K562 (cell line): ENCODE measurements around the gene WDR64. TPM values are rescaled to one million over a fixed set of nuclear protein-coding genes. Genes with fewer than 3 reads are reported as not detected.

ENCODE experiments used
- ATAC-seq: fragments of 200-7000 bp; cut with Tn5 transposase; 3 replicates; pipeline ENCODE4 v1.9.1; 2020; ENCODE audit warnings: moderate library complexity
- BruUV-seq: library from RNA; stranded (reverse); fragments of 400-500 nt; replicated peaks from 2 replicates; lab custom pipeline; 2021; lab: Mats Ljungman, UMichigan
- CTCF ChIA-PET: fragments of 300-600 bp; formaldehyde crosslinking; extraction: SDS; loops from one replicate; lab custom pipeline; 2021; ENCODE audit warnings: low intra/inter-chr PET ratio; lab: Yijun Ruan, JAX
- POLR2A ChIA-PET: fragments of 300-600, 350-650 bp; sonication (Branson Sonifier 250); formaldehyde crosslinking; extraction: SDS; loops from one replicate; lab custom pipeline; 2021; ENCODE audit warnings: antibody characterized with exemption, inconsistent platforms; lab: Yijun Ruan, JAX
- DNase-seq, 4 experiments: peaks; one replicate each; pipeline versions ENCODE4 v3.0.0 to v3.0.0-alpha.2; 2011 to 2018; ENCODE audit warnings: low spot score in 3 of 4, mixed read lengths in 3 of 4; ENCODE audit errors: extremely low read depth in 1 of 4
- FAIRE-seq: peaks from 2 replicates; lab custom pipeline; 2011; peaks lifted over from hg19 to GRCh38; lab: Jason Lieb, UNC
- H2AFZ ChIP-seq: 2 replicates; pipeline ENCODE4 v1.6.0; 2011; ENCODE audit warnings: low read depth, low read length, control low read depth, inconsistent platforms
- H3K27ac ChIP-seq: fragments of 200-600 bp; 3 replicates; pipeline ENCODE4 v1.8.0; 2011; ENCODE audit warnings: low read depth, mild to moderate bottlenecking, control low read depth, inconsistent platforms, low read length, moderate library complexity, mixed read lengths; ENCODE audit errors: extremely low read depth
- H3K27me3 ChIP-seq, 2 experiments: fragments of 300-600 bp in 1 of 2; 2 replicates in 1 of 2; 3 replicates in 1 of 2; pipeline versions ENCODE4 v1.6.0 to v1.8.0; 2011; ENCODE audit warnings: inconsistent platforms in 2 of 2, low read length in 2 of 2, mild to moderate bottlenecking in 1 of 2, mixed read lengths in 1 of 2, moderate library complexity in 1 of 2; ENCODE audit not compliant: control insufficient read depth in 2 of 2, insufficient read depth in 2 of 2
- H3K36me3 ChIP-seq: fragments of 300-600 bp; 3 replicates; pipeline ENCODE4 v1.8.0; 2011; ENCODE audit warnings: mild to moderate bottlenecking, low read length, inconsistent platforms; ENCODE audit not compliant: control insufficient read depth, insufficient read depth
- H3K4me1 ChIP-seq, 2 experiments: fragments of 200-600 bp in 1 of 2; replicated peaks in 1 of 2; 2 replicates in 1 of 2; 3 replicates in 1 of 2; pipeline versions ENCODE4 v1.5.1 to v1.8.0; 2011; ENCODE audit warnings: inconsistent platforms in 2 of 2, low read length in 2 of 2, mild to moderate bottlenecking in 1 of 2, mixed read lengths in 1 of 2, moderate library complexity in 1 of 2; ENCODE audit not compliant: control insufficient read depth in 2 of 2, insufficient read depth in 2 of 2
- H3K4me2 ChIP-seq: 2 replicates; pipeline ENCODE4 v1.6.1; 2011; ENCODE audit warnings: low read length, control low read depth, inconsistent platforms, mixed read lengths; ENCODE audit not compliant: insufficient read depth
- H3K4me3 ChIP-seq: fragments of 200-600 bp; sonication (generic), shearing (Covaris generic); 2 replicates; pipeline ENCODE4 v1.5.1; 2016; ENCODE audit warnings: control low read depth, inconsistent platforms
- H3K79me2 ChIP-seq: fragments of 200-600 bp; 3 replicates; pipeline ENCODE4 v1.8.0; 2011; ENCODE audit warnings: low read length, inconsistent platforms; ENCODE audit not compliant: control insufficient read depth, insufficient read depth
- H3K9ac ChIP-seq, 2 experiments: 2 replicates each; pipeline versions ENCODE4 v1.6.0 to v1.6.1; 2011; ENCODE audit warnings: low read depth in 2 of 2, low read length in 2 of 2, control low read depth in 1 of 2, inconsistent platforms in 1 of 2, mild to moderate bottlenecking in 1 of 2, mixed read lengths in 1 of 2; ENCODE audit not compliant: insufficient read depth in 1 of 2
- H3K9me1 ChIP-seq: one replicate; pipeline ENCODE4 v1.6.0; 2011; ENCODE audit warnings: inconsistent platforms, mild to moderate bottlenecking, low read length, moderate library complexity; ENCODE audit not compliant: control insufficient read depth, insufficient read depth
- H3K9me3 ChIP-seq: replicated peaks from 2 replicates; pipeline ENCODE4 v1.5.1; 2011; ENCODE audit warnings: low read depth, low read length, inconsistent platforms; ENCODE audit not compliant: control insufficient read depth, insufficient read depth
- H4K20me1 ChIP-seq: replicated peaks from 2 replicates; pipeline ENCODE4 v1.6.1; 2011; ENCODE audit warnings: low read length, inconsistent platforms, mixed read lengths; ENCODE audit not compliant: control insufficient read depth, insufficient read depth
- ARHGAP35 ChIP-seq: fragments of 450-650 bp; IDR thresholded peaks from 2 replicates; pipeline ENCODE4 v1.6.1; 2018; ENCODE audit not compliant: partially characterized antibody
- NONO ChIP-seq, 2 experiments: fragments of 200-400 bp in 1 of 2; fragments of 450-650 bp in 1 of 2; formaldehyde crosslinking in 1 of 2; IDR thresholded peaks; 2 replicates each; pipeline ENCODE4 v1.6.1; 2017; ENCODE audit warnings: low read depth in 2 of 2, mild to moderate bottlenecking in 2 of 2, moderate library complexity in 2 of 2, low read length in 1 of 2
- PHF8 ChIP-seq: fragments of 200-600 bp; sonication (generic); IDR thresholded peaks from 2 replicates; pipeline ENCODE4 v1.6.1; 2012; ENCODE audit warnings: mixed run types, mild to moderate bottlenecking, inconsistent platforms, low read length, moderate library complexity, borderline replicate concordance
- POLR2A ChIP-seq: fragments of 450-650 bp; conservative IDR thresholded peaks from 2 replicates; pipeline ENCODE4 v1.6.1; 2016
- POU5F1 ChIP-seq: fragments of 150-350 bp; IDR thresholded peaks from 2 replicates; pipeline ENCODE4 v1.6.1; 2014; ENCODE audit warnings: borderline replicate concordance, low read length, low read depth, mild to moderate bottlenecking; ENCODE audit not compliant: partially characterized antibody
- TBL1XR1 ChIP-seq, 2 experiments: IDR thresholded peaks; 2 replicates each; pipeline ENCODE4 v1.6.1; 2012; ENCODE audit warnings: improper control_type of control experiment in 2 of 2, low read length in 2 of 2, mild to moderate bottlenecking in 1 of 2
- TEAD1 ChIP-seq, 2 experiments: fragments of 450-650 bp in 1 of 2; sonication (generic) in 1 of 2; formaldehyde crosslinking; IDR thresholded peaks; 2 replicates each; pipeline versions ENCODE4 v1.4.0 to v1.8.0; 2020 to 2022; ENCODE audit warnings: mild to moderate bottlenecking in 2 of 2, missing genetic modification reagents in 1 of 2
- ZNF408 ChIP-seq: fragments of 250-450 bp; sonication (Bioruptor Pico); IDR thresholded peaks from 2 replicates; pipeline ENCODE4 v1.4.0; 2020; ENCODE audit warnings: low read depth, mild to moderate bottlenecking, moderate library complexity
- ZNF717 ChIP-seq: fragments of 250-450 bp; sonication (Bioruptor Pico); IDR thresholded peaks from 2 replicates; pipeline ENCODE4 v1.5.0; 2021
- ZNF79 ChIP-seq: fragments of 250-450 bp; sonication (Bioruptor Pico); IDR thresholded peaks from 2 replicates; pipeline ENCODE4 v1.4.0; 2020; ENCODE audit warnings: low read depth, mild to moderate bottlenecking, moderate library complexity
- WGBS: fragments of 100-300 bp; shearing (Covaris generic); methylation state at CpG from one replicate; pipeline ENCODE4 v1.1.6; 2016; ENCODE audit warnings: low coverage, mixed read lengths; ENCODE audit not compliant: insufficient coverage; ENCODE audit errors: missing lambda C conversion rate; 5-methylcytosine and 5-hydroxymethylcytosine counted together
- in situ Hi-C: fragments of 300-500 bp; cut with MboI; formaldehyde crosslinking; loops from 4 replicates; pipeline ENCODE4 v1.15.0; 2018; ENCODE audit warnings: inconsistent platforms, mixed read lengths
- intact Hi-C: fragments of 100-400 bp; cut with micrococcal nuclease; formaldehyde crosslinking; loops from 2 replicates; pipeline ENCODE4 v1.14.2; 2022
- polyA plus RNA-seq, 8 experiments: library from polyadenylated mRNA; depleted of rRNA in 4 of 8; stranded (reverse) in 5 of 8; unstranded in 3 of 8; fragments of >200 nt; fragmentation: Nextera tagmentation in 2 of 8; fragmentation: Illumina TruSeq in 1 of 8; extraction: Ambion mirVana in 2 of 8; extraction: Trizol in 1 of 8; gene quantifications; 2 replicates each; pipeline versions ENCODE4 v1.2.1 to v1.2.3, GENCODE V29; 2011 to 2014; ENCODE audit warnings: inconsistent platforms in 1 of 8, missing spikeins in 1 of 8
- total RNA-seq, 7 experiments: library from RNA; depleted of rRNA in 6 of 7; stranded (reverse); fragments of >200 nt in 6 of 7; fragmentation: Illumina TruSeq in 2 of 7; extraction: Trizol in 2 of 7; gene quantifications; 2 replicates each; pipeline versions ENCODE4 v1.2.1 to v1.2.3, GENCODE V29; 2011 to 2021; ENCODE audit warnings: low replicate concordance in 1 of 7
- TF ChIP-seq, protein P1 (sequence below): sonication (generic); formaldehyde crosslinking; IDR thresholded peaks from 2 replicates; pipeline ENCODE4 v1.8.0; 2022; ENCODE audit warnings: missing genetic modification reagents, mild to moderate bottlenecking, borderline replicate concordance
- TF ChIP-seq, protein P2 (sequence below), 2 experiments: fragments of 450-650 bp; conservative IDR thresholded peaks; 2 replicates each; pipeline ENCODE4 v1.6.1; 2017; ENCODE audit warnings: mild to moderate bottlenecking in 2 of 2, moderate library complexity in 2 of 2
- TF ChIP-seq, protein P3 (sequence below): IDR thresholded peaks from 2 replicates; pipeline ENCODE4 v1.6.1; 2014; ENCODE audit warnings: antibody characterized with exemption
- TF ChIP-seq, protein P4 (sequence below): fragments of 250-450 bp; sonication (Bioruptor Pico); IDR thresholded peaks from 2 replicates; pipeline ENCODE4 v1.5.0; 2021

Gene WDR64
- total and polyA plus RNA-seq, 9 of the 15 experiments (the other 6 are each of a cell fraction or from before 2014, with no cell fraction given) = 0.06 to 0.29 (median 0.19) TPM; not detected in 5

DNA sequence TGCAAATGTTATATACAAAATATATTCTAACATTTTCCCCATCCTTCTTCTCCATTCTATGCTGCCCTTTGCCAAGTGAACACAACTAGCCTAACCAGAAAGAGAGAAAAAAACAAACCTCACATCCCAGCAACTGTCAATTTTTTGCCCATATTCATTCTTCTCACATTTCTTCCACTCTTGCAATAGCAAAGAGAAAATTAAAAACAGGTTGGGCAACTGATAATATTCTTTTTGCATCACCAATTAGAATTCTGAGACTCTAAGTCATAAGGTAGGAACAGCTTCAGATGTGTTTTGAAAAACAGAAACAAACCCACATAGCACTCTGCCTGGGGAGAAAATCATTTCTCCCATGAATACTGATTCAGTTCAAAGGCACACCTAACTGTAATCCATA is 170.8 kb downstream of the WDR64 start (continued):
- TF ChIP-seq, protein P1, sequence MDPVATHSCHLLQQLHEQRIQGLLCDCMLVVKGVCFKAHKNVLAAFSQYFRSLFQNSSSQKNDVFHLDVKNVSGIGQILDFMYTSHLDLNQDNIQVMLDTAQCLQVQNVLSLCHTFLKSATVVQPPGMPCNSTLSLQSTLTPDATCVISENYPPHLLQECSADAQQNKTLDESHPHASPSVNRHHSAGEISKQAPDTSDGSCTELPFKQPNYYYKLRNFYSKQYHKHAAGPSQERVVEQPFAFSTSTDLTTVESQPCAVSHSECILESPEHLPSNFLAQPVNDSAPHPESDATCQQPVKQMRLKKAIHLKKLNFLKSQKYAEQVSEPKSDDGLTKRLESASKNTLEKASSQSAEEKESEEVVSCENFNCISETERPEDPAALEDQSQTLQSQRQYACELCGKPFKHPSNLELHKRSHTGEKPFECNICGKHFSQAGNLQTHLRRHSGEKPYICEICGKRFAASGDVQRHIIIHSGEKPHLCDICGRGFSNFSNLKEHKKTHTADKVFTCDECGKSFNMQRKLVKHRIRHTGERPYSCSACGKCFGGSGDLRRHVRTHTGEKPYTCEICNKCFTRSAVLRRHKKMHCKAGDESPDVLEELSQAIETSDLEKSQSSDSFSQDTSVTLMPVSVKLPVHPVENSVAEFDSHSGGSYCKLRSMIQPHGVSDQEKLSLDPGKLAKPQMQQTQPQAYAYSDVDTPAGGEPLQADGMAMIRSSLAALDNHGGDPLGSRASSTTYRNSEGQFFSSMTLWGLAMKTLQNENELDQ (CRISPR knock-in tag) = no peak
- no peak for TF ChIP-seq TEAD1 (CRISPR knock-in tag; IDR thresholded peaks at IDR 0.05)
- TF ChIP-seq NONO (IDR thresholded peaks at IDR 0.05; ENCODE audit: low read depth in 2 of 2, low read length in 1 of 2) = no peak
- no peak for TF ChIP-seq ARHGAP35
- TF ChIP-seq POLR2A = no peak
- no peak for TF ChIP-seq POU5F1

DNA sequence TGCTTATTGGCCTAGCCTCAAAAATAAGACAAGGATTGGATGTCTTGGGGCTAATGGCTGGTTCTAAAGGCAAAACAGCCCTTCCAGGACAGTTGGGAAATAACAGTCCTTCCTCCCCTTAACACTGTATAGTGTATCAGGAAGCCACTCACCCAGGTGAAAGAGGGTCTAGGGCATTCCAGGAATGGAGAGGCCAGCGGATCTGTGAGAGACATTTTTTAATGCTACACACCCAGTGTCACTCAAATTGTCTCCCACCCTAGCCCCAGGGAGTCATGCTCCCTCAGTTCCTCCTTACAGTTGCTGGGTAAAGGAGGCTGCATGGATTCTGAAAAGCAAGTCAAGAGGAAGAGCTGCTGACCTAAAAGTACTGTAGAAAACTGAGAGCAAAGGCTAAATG is 171.8 kb downstream of the WDR64 start:
- no peaks in the 10 kb centered on the region for H4K20me1 ChIP-seq
- 50% methylated on average over 1 of the region's 1 CpG for WGBS
- H3K4me2 ChIP-seq = peak overlapping the region; percentile 78
- no peaks in the 10 kb centered on the region for H3K27me3 ChIP-seq
- no TSS peak for BruUV-seq
- H3K79me2 ChIP-seq = no peaks in the 10 kb centered on the region
- DNase-seq = peak in 2 of 4 experiments; percentile 52 to 55
- H3K9ac ChIP-seq = peak overlapping the region; percentile 29 to 58; a peak in 3 of 4 replicates
- no peaks in the 10 kb centered on the region for H3K9me1 ChIP-seq
- POLR2A ChIA-PET = interaction anchor here (1.0 to 1.7 kb wide), 7 partner anchors 9 to 196 kb away, joined by 3 to 5 read pairs (median 4); no protein-coding TSS in a partner anchor
- FAIRE-seq = no peak
- ATAC-seq = peak; percentile 82
- H3K9me3 ChIP-seq = 0 out of 2 replicates have a peak, but pooled peaks cover 2% of the 10 kb centered on the region
- peak overlapping the region; percentile 43 for H3K4me3 ChIP-seq
- peak overlapping the region; percentile 54 for H3K27ac ChIP-seq
- intact Hi-C loops (no loop called here), in situ Hi-C loops (no loop called here)
- H3K36me3 ChIP-seq = no peaks in the 10 kb centered on the region
- peak overlapping the region; percentile 95 for H2AFZ ChIP-seq
- CTCF ChIA-PET = no interaction called here
- H3K4me1 ChIP-seq = peaks cover 0 to 11% of the 10 kb centered on the region in 2 experiments; a peak in 3 of 5 replicates
- TF ChIP-seq PHF8 = peak; percentile 18; the same call in 1 of the 2 replicates
- no peak for TF ChIP-seq ZNF79 (CRISPR knock-in tag)
- TF ChIP-seq, protein P2, sequence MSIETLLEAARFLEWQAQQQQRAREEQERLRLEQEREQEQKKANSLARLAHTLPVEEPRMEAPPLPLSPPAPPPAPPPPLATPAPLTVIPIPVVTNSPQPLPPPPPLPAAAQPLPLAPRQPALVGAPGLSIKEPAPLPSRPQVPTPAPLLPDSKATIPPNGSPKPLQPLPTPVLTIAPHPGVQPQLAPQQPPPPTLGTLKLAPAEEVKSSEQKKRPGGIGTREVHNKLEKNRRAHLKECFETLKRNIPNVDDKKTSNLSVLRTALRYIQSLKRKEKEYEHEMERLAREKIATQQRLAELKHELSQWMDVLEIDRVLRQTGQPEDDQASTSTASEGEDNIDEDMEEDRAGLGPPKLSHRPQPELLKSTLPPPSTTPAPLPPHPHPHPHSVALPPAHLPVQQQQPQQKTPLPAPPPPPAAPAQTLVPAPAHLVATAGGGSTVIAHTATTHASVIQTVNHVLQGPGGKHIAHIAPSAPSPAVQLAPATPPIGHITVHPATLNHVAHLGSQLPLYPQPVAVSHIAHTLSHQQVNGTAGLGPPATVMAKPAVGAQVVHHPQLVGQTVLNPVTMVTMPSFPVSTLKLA (conservative IDR thresholded peaks at IDR 0.05) = no peak
- TF ChIP-seq ZNF408 (CRISPR knock-in tag) = no peak
- TF ChIP-seq, protein P3, sequence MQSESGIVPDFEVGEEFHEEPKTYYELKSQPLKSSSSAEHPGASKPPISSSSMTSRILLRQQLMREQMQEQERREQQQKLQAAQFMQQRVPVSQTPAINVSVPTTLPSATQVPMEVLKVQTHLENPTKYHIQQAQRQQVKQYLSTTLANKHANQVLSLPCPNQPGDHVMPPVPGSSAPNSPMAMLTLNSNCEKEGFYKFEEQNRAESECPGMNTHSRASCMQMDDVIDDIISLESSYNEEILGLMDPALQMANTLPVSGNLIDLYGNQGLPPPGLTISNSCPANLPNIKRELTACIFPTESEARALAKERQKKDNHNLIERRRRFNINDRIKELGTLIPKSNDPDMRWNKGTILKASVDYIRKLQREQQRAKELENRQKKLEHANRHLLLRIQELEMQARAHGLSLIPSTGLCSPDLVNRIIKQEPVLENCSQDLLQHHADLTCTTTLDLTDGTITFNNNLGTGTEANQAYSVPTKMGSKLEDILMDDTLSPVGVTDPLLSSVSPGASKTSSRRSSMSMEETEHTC = no peak
- TF ChIP-seq, protein P4, sequence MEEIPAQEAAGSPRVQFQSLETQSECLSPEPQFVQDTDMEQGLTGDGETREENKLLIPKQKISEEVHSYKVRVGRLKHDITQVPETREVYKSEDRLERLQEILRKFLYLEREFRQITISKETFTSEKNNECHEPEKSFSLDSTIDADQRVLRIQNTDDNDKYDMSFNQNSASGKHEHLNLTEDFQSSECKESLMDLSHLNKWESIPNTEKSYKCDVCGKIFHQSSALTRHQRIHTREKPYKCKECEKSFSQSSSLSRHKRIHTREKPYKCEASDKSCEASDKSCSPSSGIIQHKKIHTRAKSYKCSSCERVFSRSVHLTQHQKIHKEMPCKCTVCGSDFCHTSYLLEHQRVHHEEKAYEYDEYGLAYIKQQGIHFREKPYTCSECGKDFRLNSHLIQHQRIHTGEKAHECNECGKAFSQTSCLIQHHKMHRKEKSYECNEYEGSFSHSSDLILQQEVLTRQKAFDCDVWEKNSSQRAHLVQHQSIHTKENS (CRISPR knock-in tag) = no peak
- TF ChIP-seq TBL1XR1 (IDR thresholded peaks at IDR 0.05; ENCODE audit: low read length in 2 of 2) = peak in 1 of 2 experiments; percentile 44; a peak in 1 of 4 replicates
- no peak for TF ChIP-seq ZNF717 (CRISPR knock-in tag)
